NCI-H2196 treated with DMSO at 0.1 percent for 48 hours (cell line): ENCODE data around the gene C2orf42.
"Not testable (repeated sequence)": the region's sequence is repeated elsewhere in the genome, so short reads cannot be mapped to it uniquely, and the experiment has no call there.

Source experiments
- DNase-seq: peaks from one replicate; lab custom pipeline; 2025; ENCODE audit not compliant: unreplicated experiment; lab: John Stamatoyannopoulos, UW

C2orf42 gene

DNA sequence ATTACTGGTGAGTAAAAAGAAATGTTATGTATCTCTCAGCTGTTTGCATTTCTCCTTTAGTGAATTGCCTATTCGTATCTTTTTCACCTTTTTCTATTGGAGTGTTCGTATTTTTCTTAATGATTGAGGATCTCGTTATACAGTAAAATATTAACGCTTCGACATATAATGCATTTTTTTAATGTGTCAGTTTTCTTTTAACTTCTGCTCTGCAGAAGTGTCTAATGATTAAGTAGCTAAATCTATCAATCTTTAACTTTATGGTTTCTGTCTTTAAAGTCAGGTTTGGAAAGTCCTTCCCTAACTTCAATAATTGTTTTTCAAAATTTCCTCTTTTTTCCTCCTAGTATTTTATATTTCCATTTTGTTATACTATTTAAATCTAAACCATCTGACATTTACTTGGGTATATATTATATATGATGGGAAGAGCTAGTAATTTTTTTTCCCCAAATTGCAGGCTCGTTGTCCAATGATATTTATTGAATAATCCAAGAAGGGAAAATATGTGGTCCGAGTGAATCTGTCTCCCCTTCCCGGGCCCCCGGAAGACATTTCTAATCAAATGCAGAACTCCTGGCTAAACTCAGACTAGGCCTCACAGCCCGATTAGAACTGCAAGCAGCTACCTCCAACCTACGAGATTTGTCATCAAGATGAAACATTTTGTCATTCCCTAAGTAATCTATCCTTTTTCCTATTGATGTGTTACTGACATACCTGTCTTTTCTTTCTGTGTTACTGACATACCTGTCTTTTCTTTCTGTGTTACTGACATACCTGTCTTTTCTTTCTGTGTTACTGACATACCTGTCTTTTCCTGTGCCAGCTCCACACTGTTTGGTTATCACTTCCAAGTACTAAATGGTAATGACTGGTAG, 86.3 kb downstream of the C2orf42 start:
- no peak for DNase-seq

DNA sequence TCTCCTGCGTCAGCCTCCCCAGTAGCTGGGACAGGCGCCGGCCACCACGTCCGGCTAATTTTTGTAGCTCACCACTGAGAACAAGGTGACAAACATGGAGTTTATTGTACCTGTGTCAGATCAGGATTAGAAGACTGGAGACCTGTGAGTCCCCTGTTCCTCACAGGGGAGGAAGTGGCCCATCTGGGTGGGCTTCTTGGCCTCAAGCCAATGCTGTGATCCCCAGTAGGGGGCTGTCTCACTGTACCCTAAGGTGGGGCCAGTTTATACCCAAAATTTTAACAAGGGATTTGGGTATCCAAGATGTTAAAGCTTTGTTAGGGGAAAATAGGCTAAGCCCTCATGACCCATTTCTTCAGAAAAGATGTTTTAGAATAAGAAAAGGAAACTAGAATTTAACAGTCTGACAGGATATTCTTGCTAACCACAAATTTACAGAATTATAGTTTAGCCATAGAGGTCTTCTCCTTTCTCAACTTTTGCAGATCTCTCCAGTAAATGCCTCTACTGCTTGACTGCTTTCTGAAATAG, 87.2 kb downstream of the C2orf42 start:
- DNase-seq: no peak

DNA sequence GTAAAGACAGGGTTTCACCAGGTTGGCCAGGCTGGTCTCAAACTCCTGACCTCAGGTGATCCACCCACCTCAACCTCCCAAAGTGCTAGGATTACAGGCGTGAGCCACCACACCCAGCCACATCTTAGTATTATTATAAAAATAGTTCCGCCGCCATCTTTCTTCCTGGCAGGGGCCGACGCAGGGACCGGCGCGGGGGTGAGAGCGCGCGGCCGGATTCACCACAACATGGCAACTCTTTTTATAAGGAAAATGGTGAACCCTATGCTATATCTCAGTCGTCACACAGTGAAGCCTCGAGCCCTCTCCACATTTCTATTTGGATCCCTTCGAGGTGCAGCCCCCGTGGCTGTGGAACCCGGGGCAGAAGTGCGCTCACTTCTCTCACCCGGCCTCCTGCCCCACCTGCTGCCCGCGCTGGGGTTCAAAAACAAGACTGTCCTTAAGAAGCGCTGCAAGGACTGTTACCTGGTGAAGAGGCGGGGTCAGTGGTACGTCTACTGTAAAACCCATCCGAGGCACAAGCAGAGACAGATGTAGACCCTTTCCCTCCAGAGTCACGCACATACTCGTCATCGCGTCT, 88.4 kb downstream of the C2orf42 start:
- DNase-seq: not testable (repeated sequence)

DNA sequence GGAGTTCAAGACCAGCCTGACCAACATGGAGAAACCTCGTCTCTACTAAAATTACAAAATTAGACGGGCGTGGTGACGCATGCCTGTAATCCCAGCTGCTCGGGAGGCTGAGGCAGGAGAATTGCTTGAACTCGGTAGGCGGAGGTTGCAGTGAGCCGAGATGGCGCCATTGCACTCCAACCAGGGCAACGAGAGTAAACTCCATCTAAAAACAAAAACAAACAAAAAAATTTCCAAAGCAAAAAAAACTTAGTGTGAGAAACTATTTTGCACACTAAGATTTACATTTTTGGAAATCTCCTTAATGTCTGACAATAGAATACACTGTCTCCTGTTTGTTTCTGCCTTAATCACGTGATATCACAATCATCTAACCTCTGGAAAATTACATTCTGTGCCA, 89.1 kb downstream of the C2orf42 start:
- DNase-seq: not testable (repeated sequence)

DNA sequence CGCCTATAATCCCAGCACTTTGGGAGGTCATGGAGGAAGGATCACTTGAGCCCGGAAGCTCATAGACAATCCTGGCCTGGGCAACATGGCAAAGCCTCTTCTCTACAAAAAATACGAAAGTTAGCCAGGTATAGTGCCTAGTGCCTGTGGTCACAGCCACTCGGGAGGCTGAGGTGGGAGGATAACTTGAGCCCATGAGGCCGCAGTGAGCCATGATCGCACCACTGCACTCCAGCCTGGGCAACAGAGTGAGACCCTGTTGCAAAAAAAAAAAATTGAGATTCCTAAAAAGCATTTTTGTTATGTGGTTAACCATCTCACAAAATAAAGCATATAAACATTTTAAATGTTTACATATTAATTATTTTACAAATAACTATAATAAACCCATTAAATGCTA, 89.6 kb downstream of the C2orf42 start:
- DNase-seq: no peak
